Measurements from ENCODE around the gene MDH2.

GRCh38 chr7:76064208-76064970 lies 16.5 kb downstream of the MDH2 start:
- TF ChIP-seq CTCF (IDR thresholded peaks at IDR 0.05) (no peak), POLR2A (IDR thresholded peaks at IDR 0.05) (no peak), POLR2AphosphoS5 (IDR thresholded peaks at IDR 0.05) (no peak), EP300 (IDR thresholded peaks at IDR 0.05) (no peak)

Data from stomach (tissue), 4 donors.